Measurements from ENCODE around the gene RPS3.
"Not testable (repeated sequence)": the region's sequence is repeated elsewhere in the genome, so short reads cannot be mapped to it uniquely, and the experiment has no call there.

The RPS3 gene

DNA sequence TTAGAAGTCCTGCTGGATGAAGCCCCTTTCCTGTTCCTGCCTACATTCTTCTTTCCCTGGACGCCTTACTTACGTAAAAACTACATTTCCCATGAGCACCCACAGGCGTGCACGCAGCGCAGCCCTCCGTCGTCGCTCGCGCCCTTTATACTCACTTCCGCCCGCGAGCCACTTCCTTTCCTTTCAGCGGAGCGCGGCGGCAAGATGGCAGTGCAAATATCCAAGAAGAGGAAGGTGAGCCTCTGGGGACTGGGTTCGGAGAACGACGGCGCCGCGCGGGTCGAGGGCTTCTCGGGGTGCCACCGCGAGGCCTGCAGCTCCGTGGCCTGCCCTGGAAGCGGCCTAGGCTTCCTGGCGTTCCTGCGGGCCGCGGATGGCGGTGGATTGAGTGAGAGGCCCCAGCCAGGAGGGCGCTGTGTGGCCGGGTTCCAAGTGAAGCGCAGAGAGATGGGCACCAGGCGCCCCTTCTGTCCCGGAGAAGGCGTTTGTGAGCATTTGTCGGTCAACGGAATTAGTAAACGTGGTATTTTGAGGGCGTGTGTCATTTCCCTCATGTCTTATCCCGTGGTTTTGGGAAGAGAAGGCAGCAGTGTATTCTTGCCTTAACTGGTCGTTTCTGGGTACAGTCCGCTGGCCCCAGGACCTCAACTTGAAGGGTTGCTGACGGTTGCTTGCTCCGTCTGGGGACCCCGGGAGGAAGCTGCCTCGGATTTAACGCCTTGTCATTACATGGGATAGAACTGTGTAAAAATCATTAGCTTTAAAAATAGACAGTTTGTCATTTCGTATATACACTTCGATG is at the start of gene RPS3:
TSS of gene RPS3 (plus strand) at position 175 of the 802 bp plus-strand sequence. CDS start at position 205, 30 bp downstream.
- DNase-seq (ENCODE audit: low spot score): peak; percentile 75
- no peak for FAIRE-seq

DNA sequence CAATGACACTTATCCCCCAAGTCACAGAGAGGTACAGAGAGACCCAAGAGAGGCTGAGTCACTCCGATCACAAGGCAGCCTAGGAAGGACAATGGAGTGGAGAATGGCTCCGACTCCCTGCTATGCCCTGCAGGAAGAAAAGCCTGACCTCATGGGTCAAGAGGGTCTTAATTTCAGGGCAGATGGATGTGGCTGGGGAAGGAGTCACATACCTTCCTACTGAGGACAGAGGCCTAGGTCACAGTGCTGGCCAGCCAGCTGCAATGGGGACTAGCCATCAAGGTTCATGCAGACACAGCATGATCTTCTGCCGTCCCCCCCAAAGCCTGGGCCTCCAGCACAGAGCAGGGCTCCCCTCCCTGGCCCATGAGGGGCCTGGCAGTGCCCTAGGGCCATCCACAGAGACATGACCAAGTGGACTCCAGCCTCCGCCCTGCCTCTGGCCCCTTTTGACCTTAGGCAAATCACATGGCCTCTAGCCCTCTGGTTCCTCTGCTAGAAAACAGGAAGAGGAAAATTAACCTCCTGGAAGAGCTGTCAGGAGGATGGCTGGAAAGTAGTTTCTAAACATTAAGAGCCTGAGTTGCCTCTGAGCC is 49.7 kb upstream of the RPS3 start:
- DNase-seq (ENCODE audit: low spot score) (no peak), FAIRE-seq (no peak)

DNA sequence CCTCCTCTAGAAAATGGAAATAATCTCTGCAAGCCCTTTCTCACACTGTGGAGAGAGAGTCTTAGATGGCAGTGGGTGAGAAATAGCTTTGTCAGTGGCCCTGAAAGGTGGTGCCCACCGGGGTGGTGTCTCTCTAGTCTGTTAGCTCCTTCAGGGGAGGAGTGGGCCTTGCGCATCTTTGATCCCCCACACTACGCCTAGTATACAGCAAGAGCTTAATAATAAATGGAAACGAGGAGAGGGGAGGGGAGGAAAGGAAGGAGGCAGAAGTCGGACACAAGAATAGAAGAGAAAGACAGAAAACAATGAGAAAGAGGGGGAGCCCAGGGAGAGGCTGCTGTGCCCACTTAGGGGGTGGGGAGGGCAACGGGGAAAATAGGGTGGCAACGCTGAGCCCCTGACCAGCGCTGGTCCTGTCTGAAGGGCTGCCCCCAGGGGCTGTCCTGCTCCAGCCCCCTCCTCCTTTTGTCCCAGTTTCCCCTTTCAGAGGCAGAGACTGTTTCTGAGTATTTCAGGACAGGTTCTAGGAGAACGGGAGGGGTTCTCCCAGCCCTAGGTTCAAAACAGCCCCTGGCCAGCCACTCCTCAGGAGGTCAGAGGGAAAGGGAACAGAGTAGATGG is 49.1 kb upstream of the RPS3 start:
- FAIRE-seq (no peak), DNase-seq (ENCODE audit: low spot score) (no peak)

GRCh38 chr11:75350743-75351540 is 48.4 kb upstream of the RPS3 start:
- FAIRE-seq: no peak
- no peak for DNase-seq (ENCODE audit: low spot score)

DNA sequence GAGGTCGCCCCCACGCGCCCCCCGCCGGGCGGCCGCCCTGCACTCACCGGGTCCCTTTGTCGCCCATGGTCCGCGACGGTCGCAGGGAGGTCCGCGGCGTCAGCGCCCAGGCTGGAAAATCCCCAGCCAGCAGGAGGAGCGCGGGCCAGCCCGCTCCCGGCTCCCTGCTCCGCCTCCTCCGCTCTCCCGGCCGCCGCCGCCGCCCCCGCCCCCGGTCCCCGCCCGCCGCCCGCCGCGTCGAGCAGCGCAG is 47.9 kb upstream of the RPS3 start, which contains the start of gene ARRB1:
TSS of gene ARRB1 (minus strand) at position 121 of the 250 bp plus-strand sequence. CDS start at position 67, 54 bp downstream.
- no peak for DNase-seq (ENCODE audit: low spot score)
- no peak for FAIRE-seq

DNA sequence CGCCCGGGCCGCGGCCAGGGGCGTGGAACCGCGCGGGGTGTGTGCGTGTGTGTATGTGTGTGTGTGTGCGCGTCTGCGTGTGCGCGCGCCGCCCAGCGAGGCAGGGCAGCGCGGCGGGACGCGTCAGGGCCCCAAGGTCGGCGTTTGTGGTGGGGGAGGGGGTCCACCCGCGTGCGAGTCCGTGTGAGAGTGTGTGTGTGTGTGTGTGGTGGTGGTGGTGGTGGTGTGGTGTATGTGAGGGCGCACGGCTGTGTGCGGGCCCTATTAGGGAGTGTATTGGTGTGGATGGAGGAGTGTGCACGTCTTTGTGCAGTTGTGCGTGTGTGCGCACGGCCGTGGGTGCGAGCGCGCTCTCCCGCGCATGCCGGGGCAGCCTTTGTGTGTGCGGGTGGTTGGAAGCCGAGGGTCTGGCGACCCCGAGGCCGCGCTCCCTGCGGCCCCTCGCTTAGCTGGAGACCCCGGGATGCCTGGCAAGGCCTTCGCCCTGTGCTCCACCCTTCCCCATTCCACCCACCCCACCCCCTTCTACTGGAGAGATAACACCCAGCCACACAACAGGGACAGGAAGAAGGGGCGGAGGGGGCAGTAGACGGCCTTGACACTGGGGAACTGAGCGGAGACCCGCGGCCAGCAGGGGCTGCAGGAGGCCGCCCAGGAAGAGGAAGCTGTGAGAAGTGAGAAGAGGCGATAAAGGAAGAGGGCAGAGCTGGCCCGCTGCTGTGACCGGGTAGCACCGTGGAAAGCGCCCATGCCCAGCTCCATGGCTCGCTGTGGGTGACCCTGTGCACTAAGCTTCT is 47.3 kb upstream of the RPS3 start:
- DNase-seq (ENCODE audit: low spot score) (no peak), FAIRE-seq (no peak)

GRCh38 chr11:75352588-75353206 is 46.6 kb upstream of the RPS3 start:
- DNase-seq (ENCODE audit: low spot score) (no peak), FAIRE-seq (no peak)

- FAIRE-seq (peak; percentile 49), DNase-seq (ENCODE audit: low spot score) (peak; percentile 83)
Observed at GRCh38 chr11:75355051-75355450, 44.3 kb upstream of the RPS3 start.

DNA sequence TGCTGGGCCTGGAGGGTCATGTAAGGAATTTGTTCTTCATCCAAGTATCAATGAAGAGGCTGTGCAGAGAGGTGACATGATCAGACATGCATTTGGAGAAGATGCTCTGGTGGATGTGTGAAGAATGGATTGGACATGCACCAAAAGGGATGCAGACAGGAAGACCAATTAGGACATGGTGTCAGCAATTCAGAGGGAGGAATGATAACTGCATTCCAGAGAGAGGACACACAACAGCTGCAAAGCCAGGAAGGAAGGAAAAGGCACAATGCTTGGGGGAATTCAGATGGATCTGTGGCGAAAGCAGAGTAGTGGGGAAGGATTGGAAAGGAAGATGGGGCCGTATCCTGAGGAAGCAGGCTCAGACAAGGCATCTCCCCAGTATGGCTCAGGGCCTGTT is 42.7 kb upstream of the RPS3 start:
- DNase-seq (ENCODE audit: low spot score) (no peak), FAIRE-seq (no peak)

DNA sequence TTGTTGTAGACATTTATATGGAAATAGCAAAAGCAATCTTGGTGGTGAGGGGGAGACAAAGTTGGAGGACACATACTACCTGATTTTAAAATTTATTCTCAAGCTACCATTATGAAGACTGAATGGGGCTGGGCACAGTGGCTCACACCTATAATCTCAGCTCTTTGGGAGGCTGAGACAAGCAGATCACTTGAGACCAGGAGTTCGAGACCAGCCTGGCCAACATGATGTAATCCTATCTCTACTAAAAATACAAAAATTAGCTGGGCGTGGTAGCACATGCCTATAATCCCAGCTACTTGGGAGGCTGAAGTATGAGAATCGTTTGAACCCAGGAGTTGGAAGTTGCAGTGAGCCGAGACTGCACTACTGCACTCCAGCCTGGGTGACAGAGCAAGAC is 37.0 kb upstream of the RPS3 start:
- DNase-seq (ENCODE audit: low spot score): not testable (repeated sequence)

DNA sequence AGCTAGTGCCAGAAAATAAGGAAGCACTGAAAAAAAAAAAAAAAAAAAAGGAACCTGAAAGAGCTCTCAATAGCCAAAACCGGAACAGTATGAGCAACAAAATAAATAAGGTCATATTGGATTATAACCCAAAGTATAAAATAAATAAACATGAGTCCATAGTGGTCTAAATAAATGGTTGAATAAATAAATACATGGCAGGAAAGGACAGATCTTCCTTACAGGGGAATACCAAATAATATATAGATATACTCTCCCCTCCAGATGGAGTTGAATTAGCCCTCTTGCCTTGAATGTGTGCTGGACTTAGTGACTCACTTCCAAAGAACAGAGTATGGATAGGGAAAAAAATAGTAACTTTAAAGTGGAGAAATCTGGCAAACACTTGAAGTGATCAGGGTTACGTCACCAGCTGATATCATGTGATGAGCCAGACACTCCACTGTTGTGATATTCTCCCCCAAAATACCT is 33.6 kb upstream of the RPS3 start:
- FAIRE-seq (no peak), DNase-seq (ENCODE audit: low spot score) (no peak)

More for the DNA sequence above, 37.0 kb upstream of the RPS3 start:
- not testable (repeated sequence) for FAIRE-seq

- DNase-seq (ENCODE audit: low spot score); FAIRE-seq: not testable (repeated sequence)
Observed at GRCh38 chr11:75366826-75367225, 32.5 kb upstream of the RPS3 start.

DNA sequence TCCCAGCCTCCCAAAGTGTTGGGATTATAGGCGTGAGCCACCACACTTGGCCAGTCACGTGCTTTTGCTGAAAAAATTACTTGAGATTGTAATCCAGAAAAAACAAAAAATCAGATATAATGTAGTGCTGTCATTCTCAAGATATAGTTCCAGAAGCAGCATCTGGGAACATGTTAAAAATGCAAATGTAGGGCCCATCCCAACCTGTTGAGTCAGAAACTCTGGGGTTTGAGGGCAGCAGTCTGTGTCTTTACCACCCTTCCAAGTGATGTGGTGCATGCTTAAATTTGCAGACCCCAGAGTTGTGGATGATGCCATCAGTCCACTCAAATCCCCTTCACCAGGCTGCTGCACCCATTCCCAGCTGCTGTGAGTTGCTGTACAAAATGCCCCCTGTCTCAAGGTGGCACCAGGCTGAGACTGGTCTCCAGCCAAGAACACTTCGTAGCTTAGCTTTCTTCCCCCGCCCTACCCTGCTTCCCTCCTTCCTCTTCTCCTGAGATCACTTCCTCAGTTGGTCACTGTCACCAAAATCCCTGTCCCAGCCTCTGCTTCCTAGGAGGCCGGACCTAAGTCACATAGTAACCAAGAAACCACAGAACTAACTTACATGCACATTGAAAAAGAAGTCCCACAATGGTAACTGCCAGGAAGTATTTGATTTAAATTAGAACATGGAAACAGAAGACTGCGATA is 29.6 kb upstream of the RPS3 start:
- DNase-seq (ENCODE audit: low spot score): no peak
- FAIRE-seq: no peak

DNA sequence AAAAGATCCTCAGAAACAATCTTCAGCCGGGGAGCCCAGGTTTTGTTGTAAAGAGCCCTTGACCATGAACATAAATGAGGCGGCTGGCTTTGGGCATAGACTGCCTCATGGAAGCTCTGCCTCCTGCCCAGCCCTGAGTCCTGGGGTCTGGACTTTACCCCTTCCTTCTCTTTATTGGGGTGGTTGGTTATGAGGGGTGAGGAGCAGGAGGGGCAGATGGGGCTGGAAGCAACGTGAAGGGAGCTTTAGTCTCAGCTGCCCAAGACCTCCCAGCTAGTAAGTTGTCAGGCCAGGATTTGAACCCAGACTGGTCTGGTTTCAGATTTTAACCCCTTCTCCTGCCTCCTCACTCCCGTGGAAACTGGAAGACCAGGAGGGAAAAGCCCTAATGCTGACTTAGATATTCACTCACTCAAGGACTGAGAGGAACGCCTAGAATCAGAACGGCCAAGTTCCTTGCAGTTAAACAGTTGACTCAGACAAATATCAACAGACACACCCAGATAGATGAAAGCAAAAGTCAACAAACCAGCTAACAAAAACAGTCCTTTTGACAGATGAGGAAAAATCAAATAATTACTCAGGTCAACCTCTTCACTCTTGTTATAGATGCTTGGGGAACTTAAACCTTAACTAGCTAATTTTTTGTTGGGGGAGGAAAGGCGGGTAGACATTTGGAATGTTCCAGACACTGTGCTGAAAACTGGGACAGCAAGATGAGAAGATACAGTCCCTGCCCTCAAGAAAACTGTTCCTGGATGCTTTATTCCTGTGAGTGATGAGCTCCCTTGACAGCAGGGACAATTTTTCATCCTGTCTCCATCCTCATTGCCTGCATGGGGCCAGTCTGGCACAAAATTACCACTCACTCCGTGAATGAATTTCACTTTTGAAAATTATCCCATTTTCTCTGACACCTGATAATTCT is 27.1 kb upstream of the RPS3 start:
- FAIRE-seq (no peak), DNase-seq (ENCODE audit: low spot score) (no peak)

GRCh38 chr11:75373201-75373600 is 26.1 kb upstream of the RPS3 start:
- DNase-seq (ENCODE audit: low spot score): no peak
- FAIRE-seq: no peak

- DNase-seq (ENCODE audit: low spot score): no peak
- no peak for FAIRE-seq
Observed at GRCh38 chr11:75374646-75375045, 24.7 kb upstream of the RPS3 start.

DNA sequence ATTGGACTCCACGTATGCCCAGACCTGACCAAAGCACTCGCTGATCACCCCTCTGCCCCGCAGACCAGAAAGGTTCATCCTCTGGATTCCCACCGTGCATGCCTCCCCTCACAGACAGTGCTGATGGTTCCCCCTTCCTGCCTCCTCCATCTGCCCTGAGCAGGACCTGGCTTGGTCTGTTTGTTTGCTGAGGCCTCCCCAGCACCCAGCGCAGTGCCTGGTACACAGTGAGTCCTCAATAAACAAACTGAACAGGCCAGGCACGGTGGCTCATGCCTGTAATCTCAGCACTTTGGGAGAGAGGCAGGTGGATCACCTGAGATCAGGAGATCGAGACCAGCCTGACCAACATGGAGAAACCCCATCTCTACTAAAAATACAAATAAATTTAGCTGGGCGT is 23.7 kb upstream of the RPS3 start:
- FAIRE-seq: no peak

GRCh38 chr11:75376175-75376574 is 23.1 kb upstream of the RPS3 start:
- no peak for DNase-seq (ENCODE audit: low spot score)
- no peak for FAIRE-seq

More for the DNA sequence above, 23.7 kb upstream of the RPS3 start:
- no peak for DNase-seq (ENCODE audit: low spot score)

DNA sequence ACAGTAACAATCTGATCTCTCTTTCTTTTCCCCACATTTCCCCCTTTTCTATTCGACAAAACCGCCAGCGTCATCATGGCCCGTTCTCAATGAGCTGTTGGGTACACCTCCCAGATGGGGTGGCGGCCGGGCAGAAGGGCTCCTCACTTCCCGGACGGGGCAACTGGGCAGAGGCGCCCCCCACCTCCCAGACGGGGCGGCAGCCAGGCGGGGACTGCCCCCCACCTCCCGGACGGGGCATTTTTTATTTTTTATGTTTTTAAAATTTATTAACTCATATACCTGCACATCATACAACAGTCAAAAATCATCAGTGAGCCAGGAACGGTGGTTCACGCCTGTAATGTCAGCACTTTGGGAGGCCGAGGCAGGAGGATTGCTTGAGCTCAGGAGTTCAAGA is 20.5 kb upstream of the RPS3 start:
- not testable (repeated sequence) for DNase-seq (ENCODE audit: low spot score)

More for the DNA sequence above, 20.5 kb upstream of the RPS3 start:
- FAIRE-seq: not testable (repeated sequence)

All from RCC 7860 (cell line).